GM12891 (cell line): ENCODE results near the gene COA5.

Experiments
- POLR2A ChIP-seq: IDR thresholded peaks from 2 replicates; pipeline ENCODE4 v1.6.1; 2011; ENCODE audit warnings: low read depth, low read length, control low read depth
- POLR2AphosphoS5 ChIP-seq: IDR thresholded peaks from 2 replicates; pipeline ENCODE4 v1.6.1; 2011; ENCODE audit warnings: low read depth, low read length, control low read depth

GRCh38 chr2:98561902-98562695 is 46.2 kb downstream of the COA5 start:
- TF ChIP-seq POLR2AphosphoS5 = no peak
- TF ChIP-seq POLR2A = no peak
